ENCODE results near the gene AMOT. TPM values are rescaled to one million over a fixed set of nuclear protein-coding genes. Genes with fewer than 3 reads are reported as not detected.

Gene AMOT
- polyA plus RNA-seq, 6 donors from 2014 or later, result 2.4 to 4.3 (median 2.9) TPM

DNA sequence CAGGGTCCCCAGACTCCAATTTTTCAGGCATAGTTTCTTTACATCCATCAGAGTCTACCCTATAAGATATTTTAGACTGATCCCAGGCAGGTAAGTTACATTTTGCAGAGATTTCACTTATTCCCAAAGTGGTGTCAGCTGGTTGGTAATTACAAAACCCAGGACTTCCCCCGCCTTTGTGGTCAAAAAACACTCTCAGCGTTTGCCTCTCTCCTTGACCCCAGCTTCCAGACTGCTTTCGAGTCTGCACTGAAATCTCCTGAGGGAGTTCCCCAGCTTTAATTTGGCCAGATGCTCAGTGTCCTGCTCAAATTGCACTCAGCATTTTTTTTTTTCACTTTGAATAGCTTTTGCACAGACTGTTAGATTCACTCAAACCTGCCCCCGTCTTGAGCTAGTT, 11.2 kb upstream of the AMOT start:
- peak overlapping the region in 2 of 6 donors; percentile 20 to 49 for H3K27ac Mint-ChIP-seq
- ATAC-seq (ENCODE audit: low read depth in 2 of 2) (no peak), DNase-seq (no peak)
- H3K9me3 Mint-ChIP-seq, result no peaks in the 10 kb centered on the region
- peak overlapping the region in 4 of 8 donors; percentile 16 to 69 (median 44) for H3K4me3 Mint-ChIP-seq
- H3K27me3 Mint-ChIP-seq, result no peaks in the 10 kb centered on the region
- no peaks in the 10 kb centered on the region for H3K36me3 Mint-ChIP-seq
- H3K4me1 Mint-ChIP-seq, result peaks cover 21 to 32% (median 31%) of the 10 kb centered on the region in 3 donors

DNA sequence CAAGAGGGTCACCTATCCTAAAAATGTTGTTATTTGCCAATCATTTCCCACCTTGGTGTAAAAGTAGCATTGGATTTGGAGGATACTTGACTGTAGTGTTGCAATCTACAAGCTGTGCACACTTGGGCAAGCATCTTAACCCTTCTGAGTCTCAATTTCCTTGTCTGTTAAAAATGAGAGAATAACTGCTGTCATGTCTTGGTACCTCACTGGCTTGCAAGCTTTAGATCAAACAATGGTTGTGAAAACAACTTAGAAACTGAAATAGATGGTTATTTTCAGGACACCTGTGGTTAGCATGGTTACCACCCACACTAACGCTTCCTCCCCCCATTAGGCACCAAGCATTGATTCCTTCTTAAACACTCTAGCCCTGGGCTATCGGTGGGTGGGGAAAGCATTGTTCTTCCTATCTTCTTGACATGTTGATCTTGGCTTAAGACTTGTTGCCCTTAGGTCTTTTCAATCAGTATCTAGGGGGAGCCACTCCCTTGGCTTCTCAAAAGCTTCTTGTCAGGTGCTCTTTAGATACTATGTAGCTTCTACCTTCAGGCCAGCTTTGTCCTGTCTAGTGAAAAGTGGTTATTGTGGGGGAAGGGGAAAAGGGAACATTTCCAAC, 10.6 kb upstream of the AMOT start:
- Mint-ChIP-seq H3K4me1 (peaks cover 21 to 32% (median 31%) of the 10 kb centered on the region in 3 donors), H3K9me3 (no peaks in the 10 kb centered on the region), H3K27me3 (no peaks in the 10 kb centered on the region), H3K27ac (peak overlapping the region in 3 of 6 donors; percentile 13 to 81 (median 49)), H3K4me3 (peak overlapping the region in 6 of 8 donors; percentile 16 to 69 (median 34)), H3K36me3 (no peaks in the 10 kb centered on the region)
- ATAC-seq (ENCODE audit: low read depth in 2 of 2), result peak; percentile 34 to 52
- no peak for DNase-seq

DNA sequence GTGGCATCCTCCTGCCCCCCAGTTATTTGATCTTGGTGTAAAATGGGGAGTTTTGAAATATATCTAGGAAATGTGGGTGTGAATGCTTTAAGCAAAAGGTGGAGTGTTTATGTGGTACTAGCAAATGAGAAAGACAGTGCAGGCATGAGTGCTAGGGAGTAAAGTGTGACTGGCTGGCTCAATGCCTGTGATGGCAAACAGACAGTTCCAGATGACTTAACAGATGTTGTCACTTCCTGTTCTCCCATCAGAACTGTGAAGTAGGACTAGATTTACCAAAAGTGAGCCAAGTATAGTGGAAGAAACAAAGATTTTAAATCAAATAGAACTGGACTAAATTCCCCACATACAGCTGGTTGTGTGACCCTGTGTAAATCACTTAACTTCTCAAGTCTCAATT, 8.4 kb upstream of the AMOT start:
- no peaks in the 10 kb centered on the region for H3K36me3 Mint-ChIP-seq
- H3K27me3 Mint-ChIP-seq, result peaks cover 0 to 2% (median 0%) of the 10 kb centered on the region in 3 donors
- H3K4me1 Mint-ChIP-seq, result peaks cover 21 to 32% (median 31%) of the 10 kb centered on the region in 3 donors
- peak; percentile 82 to 88 for ATAC-seq (ENCODE audit: low read depth in 2 of 2)
- DNase-seq, result no peak
- H3K4me3 Mint-ChIP-seq, result peak overlapping the region in 1 of 8 donors; percentile 47
- peak overlapping the region in 1 of 6 donors; percentile 2 for H3K27ac Mint-ChIP-seq
- no peaks in the 10 kb centered on the region for H3K9me3 Mint-ChIP-seq

DNA sequence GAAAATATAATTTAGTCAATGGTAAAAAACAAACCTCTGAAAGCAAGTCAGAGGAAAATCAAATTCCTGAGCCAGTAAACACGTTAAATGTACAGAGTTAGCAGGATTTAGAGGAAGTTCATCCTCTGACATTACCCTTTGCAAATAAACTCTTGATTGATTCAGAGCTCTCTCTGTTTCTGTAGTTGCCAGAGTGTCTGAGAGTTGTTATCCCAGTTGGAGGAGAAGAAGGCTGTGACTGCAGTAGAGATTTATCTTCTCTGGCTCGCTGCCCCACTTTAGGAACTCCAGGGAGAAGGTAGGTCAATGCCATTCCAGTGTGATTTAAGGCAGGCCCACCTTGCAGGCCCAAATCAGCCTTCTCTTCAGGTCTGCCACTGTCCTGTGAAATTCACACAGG, 6.2 kb upstream of the AMOT start:
- Mint-ChIP-seq H3K27me3 (peaks cover 0 to 18% (median 0%) of the 10 kb centered on the region in 3 donors), H3K9me3 (peaks cover 0 to 3% (median 0%) of the 10 kb centered on the region in 7 donors), H3K4me3 (no peak overlapping the region), H3K4me1 (peaks cover 16 to 28% (median 27%) of the 10 kb centered on the region in 3 donors), H3K27ac (no peak overlapping the region), H3K36me3 (no peaks in the 10 kb centered on the region)
- ATAC-seq (ENCODE audit: low read depth in 2 of 2) (no peak), DNase-seq (no peak)

GRCh38 chrX:112846187-112846586, 5.6 kb upstream of the AMOT start:
- no peaks in the 10 kb centered on the region for H3K36me3 Mint-ChIP-seq
- no peak overlapping the region for H3K27ac Mint-ChIP-seq
- H3K9me3 Mint-ChIP-seq, result peaks cover 0 to 3% (median 0%) of the 10 kb centered on the region in 7 donors
- ATAC-seq (ENCODE audit: low read depth in 2 of 2) (no peak), DNase-seq (no peak)
- no peak overlapping the region for H3K4me3 Mint-ChIP-seq
- H3K4me1 Mint-ChIP-seq, result peaks cover 12 to 24% (median 21%) of the 10 kb centered on the region in 3 donors
- peaks cover 0 to 18% (median 0%) of the 10 kb centered on the region in 3 donors for H3K27me3 Mint-ChIP-seq

- DNase-seq (no peak), ATAC-seq (ENCODE audit: low read depth in 2 of 2) (no peak)
- peaks cover 0 to 4% (median 2%) of the 10 kb centered on the region in 7 donors for H3K9me3 Mint-ChIP-seq
- H3K4me1 Mint-ChIP-seq, result peaks cover 16 to 17% (median 17%) of the 10 kb centered on the region in 3 donors
- H3K27ac Mint-ChIP-seq, result no peak overlapping the region
- H3K4me3 Mint-ChIP-seq, result peak overlapping the region in 1 of 8 donors; percentile 18
- H3K36me3 Mint-ChIP-seq, result no peaks in the 10 kb centered on the region
- H3K27me3 Mint-ChIP-seq, result peaks cover 0 to 26% (median 0%) of the 10 kb centered on the region in 3 donors
Observed at GRCh38 chrX:112844250-112844649, 3.6 kb upstream of the AMOT start.

DNA sequence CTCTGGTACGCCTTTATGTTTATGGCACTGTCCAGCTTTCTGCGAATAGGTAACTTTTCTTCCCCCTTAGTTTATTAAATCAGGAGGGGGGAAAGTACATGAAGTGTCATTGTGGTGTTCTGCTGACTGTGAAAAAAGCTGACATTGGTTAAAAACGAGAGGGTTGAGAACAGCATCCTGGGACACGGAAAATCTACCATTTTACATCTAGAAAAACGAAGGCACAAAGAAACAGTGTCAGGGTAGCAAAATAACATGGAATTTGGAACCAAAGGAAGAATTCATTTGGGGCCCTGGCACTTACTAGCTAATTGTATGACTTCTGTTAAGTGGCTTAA, 1.2 kb upstream of the AMOT start:
- H3K4me3 Mint-ChIP-seq, result peak overlapping the region in 7 of 8 donors; percentile 67 to 98 (median 93)
- peaks cover 0 to 26% (median 0%) of the 10 kb centered on the region in 3 donors for H3K27me3 Mint-ChIP-seq
- ATAC-seq (ENCODE audit: low read depth in 2 of 2), result no peak
- peaks cover 9 to 13% (median 12%) of the 10 kb centered on the region in 3 donors for H3K4me1 Mint-ChIP-seq
- H3K36me3 Mint-ChIP-seq, result no peaks in the 10 kb centered on the region
- peaks cover 0 to 4% (median 2%) of the 10 kb centered on the region in 7 donors for H3K9me3 Mint-ChIP-seq
- H3K27ac Mint-ChIP-seq, result peak overlapping the region in 2 of 6 donors; percentile 30 to 52
- no peak for DNase-seq

GRCh38 chrX:112841114-112841819, 636 bp upstream of the AMOT start:
- Mint-ChIP-seq H3K9me3 (peaks cover 0 to 4% (median 2%) of the 10 kb centered on the region in 7 donors), H3K4me3 (peak overlapping the region; percentile 90 to 98 (median 94)), H3K27ac (peak overlapping the region in 5 of 6 donors; percentile 75 to 96 (median 80)), H3K36me3 (no peaks in the 10 kb centered on the region), H3K27me3 (peaks cover 0 to 26% (median 0%) of the 10 kb centered on the region in 3 donors), H3K4me1 (peaks cover 9 to 13% (median 12%) of the 10 kb centered on the region in 3 donors)
- DNase-seq, result peak; percentile 75
- ATAC-seq (ENCODE audit: low read depth in 2 of 2), result peak; percentile 89 to 90

DNA sequence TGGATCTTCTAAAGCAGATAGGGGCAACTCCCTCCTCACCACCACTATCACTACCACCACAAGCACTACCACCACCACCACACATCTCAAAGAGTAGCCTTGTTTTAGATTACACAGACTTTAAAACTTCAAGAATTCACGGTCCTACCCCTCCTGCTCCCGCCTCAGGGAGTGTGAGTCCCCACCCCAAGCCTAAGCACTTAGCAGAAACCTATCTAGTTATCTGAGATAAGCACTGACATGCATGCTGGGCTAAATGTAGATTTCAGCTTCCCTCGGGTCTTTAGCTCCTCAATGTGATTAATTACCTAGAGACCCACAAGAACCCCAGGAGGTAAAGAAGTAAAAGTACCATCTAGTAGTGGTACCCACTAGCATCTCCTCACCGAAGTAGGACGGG, 775 bp downstream of the AMOT start:
- H3K4me1 Mint-ChIP-seq, result peaks cover 9 to 15% (median 13%) of the 10 kb centered on the region in 3 donors
- peak overlapping the region in 5 of 6 donors; percentile 71 to 97 (median 75) for H3K27ac Mint-ChIP-seq
- no peaks in the 10 kb centered on the region for H3K36me3 Mint-ChIP-seq
- no peak for ATAC-seq (ENCODE audit: low read depth in 2 of 2)
- no peak for DNase-seq
- peaks cover 0 to 4% (median 2%) of the 10 kb centered on the region in 7 donors for H3K9me3 Mint-ChIP-seq
- H3K27me3 Mint-ChIP-seq, result peaks cover 0 to 26% (median 0%) of the 10 kb centered on the region in 3 donors
- peak overlapping the region; percentile 90 to 98 (median 94) for H3K4me3 Mint-ChIP-seq

DNA sequence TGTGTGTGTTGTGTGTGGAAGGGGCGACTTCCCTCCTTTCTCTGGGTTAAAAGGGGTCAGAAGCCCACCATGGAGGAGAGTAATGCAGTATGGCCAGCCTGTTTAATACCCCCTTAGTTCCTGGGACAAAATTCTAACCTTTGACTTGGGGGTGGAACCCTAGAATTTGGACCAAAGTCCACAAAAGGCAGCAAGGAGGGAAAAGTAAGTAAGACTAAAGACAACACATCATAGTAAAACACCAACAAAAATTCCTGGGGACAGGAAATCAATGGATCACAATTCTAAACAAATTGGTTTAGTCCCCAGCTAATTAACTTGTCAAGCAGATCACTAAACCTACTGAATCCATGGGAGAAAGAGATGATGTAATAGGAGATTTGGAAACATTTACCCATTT, 3.1 kb downstream of the AMOT start:
- ATAC-seq (ENCODE audit: low read depth in 2 of 2) (no peak), DNase-seq (no peak)
- Mint-ChIP-seq H3K4me1 (peaks cover 9 to 13% (median 12%) of the 10 kb centered on the region in 3 donors), H3K9me3 (peaks cover 0 to 4% (median 1%) of the 10 kb centered on the region in 7 donors), H3K27ac (peak overlapping the region in 1 of 6 donors; percentile 72), H3K4me3 (peak overlapping the region in 2 of 8 donors; percentile 18 to 58), H3K36me3 (no peaks in the 10 kb centered on the region), H3K27me3 (peaks cover 0 to 11% (median 0%) of the 10 kb centered on the region in 3 donors)

DNA sequence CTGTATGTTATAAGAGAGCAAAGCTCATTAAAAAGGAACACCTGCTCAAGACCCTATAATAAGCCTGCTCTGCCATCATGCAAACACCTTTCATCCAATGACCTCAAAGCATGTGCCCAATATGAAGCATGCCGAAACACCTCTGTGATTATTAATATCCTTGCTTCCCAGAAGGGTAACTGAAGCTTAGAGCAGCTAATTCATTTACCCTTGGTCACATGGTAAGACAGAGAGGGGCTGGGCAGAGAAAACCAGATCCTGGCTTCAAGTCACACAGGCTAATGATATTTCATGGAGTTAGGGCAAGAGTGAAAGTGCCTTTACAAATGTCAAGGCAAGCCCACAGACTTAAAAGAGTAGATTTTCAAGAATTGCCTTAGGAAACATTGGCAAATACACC, 5.6 kb downstream of the AMOT start:
- H3K27ac Mint-ChIP-seq, result no peak overlapping the region
- H3K4me3 Mint-ChIP-seq, result no peak overlapping the region
- no peaks in the 10 kb centered on the region for H3K36me3 Mint-ChIP-seq
- H3K9me3 Mint-ChIP-seq, result peaks cover 0 to 4% (median 0%) of the 10 kb centered on the region in 7 donors
- ATAC-seq (ENCODE audit: low read depth in 2 of 2) (no peak), DNase-seq (no peak)
- peaks cover 5 to 8% (median 6%) of the 10 kb centered on the region in 3 donors for H3K4me1 Mint-ChIP-seq
- H3K27me3 Mint-ChIP-seq, result peaks cover 0 to 6% (median 0%) of the 10 kb centered on the region in 3 donors

DNA sequence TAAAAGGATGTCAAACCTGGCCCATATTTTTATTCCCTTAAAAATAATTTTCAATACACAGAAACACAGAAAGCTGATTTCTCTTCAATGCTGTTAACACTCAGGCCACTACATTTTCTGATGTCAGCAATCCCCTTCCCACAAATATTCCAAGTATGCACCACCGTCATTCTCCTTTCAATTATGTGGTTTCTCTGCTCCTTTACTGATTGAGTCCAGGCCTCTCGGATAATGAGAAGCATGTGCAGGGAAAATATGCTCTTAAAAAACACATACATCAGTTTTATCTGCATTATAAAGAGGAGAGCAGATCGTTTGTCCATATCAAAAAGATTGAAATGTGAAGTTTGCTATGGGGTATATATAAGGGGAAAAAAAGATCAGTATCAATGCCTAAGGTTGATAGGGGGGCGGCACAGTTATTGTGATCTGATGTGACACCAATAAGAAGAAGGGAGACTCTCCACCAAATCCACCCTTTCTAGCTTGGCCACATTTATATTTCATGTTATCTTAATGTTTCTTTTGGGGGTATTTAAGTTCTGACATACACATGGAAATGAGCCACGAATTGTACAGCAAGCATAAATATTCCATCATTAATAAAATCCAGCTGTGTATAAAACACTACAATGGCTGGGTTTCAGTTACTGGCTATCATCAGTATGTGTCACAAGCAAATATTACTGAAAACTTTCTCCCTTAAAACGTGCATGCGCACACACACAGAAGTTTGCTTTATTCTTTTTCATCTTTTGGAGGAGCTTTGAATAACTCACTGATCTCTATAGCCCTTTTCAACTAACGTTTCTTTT, 6.4 kb downstream of the AMOT start:
- no peak for DNase-seq
- ATAC-seq (ENCODE audit: low read depth in 2 of 2), result no peak
- Mint-ChIP-seq H3K36me3 (peaks cover 0 to 2% of the 10 kb centered on the region in 2 donors), H3K27ac (no peak overlapping the region), H3K27me3 (no peaks in the 10 kb centered on the region), H3K9me3 (no peaks in the 10 kb centered on the region), H3K4me1 (peaks cover 0 to 3% (median 0%) of the 10 kb centered on the region in 3 donors), H3K4me3 (no peak overlapping the region)
